ENCODE results near the gene FBXO44. TPM values are rescaled to one million over a fixed set of nuclear protein-coding genes. Genes with fewer than 3 reads are reported as not detected.
A peak's percentile ranks its signal among the peaks of the same experiment; 100 is the strongest.

FBXO44 gene
- total RNA-seq, 1 experiment from 2014 or later: 24.5 TPM

- Histone ChIP-seq H3K4me1 (ENCODE audit: insufficient read depth, low read length) (peaks cover 10% of the 10 kb centered on the region), H2BK120ac (ENCODE audit: low read depth, low read length, poor library complexity, severe bottlenecking) (no peak overlapping the region), H2AK5ac (ENCODE audit: insufficient read length, low read length) (no peak overlapping the region), H3K56ac (ENCODE audit: insufficient read length, low read depth, low read length) (no peak overlapping the region), H2BK5ac (ENCODE audit: insufficient read length, low read length) (no peak overlapping the region), H3K14ac (ENCODE audit: insufficient read depth, low read length) (no peak overlapping the region), H4K20me1 (ENCODE audit: control insufficient read depth, insufficient read depth, insufficient read length) (peaks cover 8% of the 10 kb centered on the region), H3K23me2 (ENCODE audit: insufficient read length, low read depth, low read length, poor library complexity, severe bottlenecking) (peaks cover 5% of the 10 kb centered on the region), H3K4me2 (ENCODE audit: insufficient read depth, insufficient read length, low read length) (no peak overlapping the region), H2BK20ac (ENCODE audit: low read depth, low read length, poor library complexity, severe bottlenecking) (no peak overlapping the region), H4K5ac (ENCODE audit: insufficient read length, low read depth, low read length) (peak overlapping the region; percentile 6), H3K79me2 (ENCODE audit: insufficient read depth, low read length) (no peaks in the 10 kb centered on the region; the same call in 1 of the 2 replicates), H2BK15ac (ENCODE audit: low read depth, low read length) (no peak overlapping the region), H2AFZ (ENCODE audit: low read length) (no peak overlapping the region), H3K18ac (ENCODE audit: insufficient read length, low read depth, low read length) (peak overlapping the region; percentile 12), H3K9me3 (ENCODE audit: control insufficient read depth, low read depth, low read length) (no peaks in the 10 kb centered on the region), H4K8ac (replicated peaks; ENCODE audit: insufficient read length, low read depth, low read length) (peak overlapping the region; percentile 15), H3K4ac (ENCODE audit: low read depth, low read length) (no peak overlapping the region), H3T11ph (ENCODE audit: low read length) (no peak overlapping the region), H3K23ac (ENCODE audit: insufficient read length, low read depth, low read length) (no peak overlapping the region), H3K27me3 (ENCODE audit: insufficient read depth, low read length) (no peaks in the 10 kb centered on the region), H3K9ac (ENCODE audit: extremely low read depth, insufficient read length, low read length) (no peak overlapping the region), H3K27ac (ENCODE audit: insufficient read length, low read depth, low read length) (no peak overlapping the region), H2BK12ac (ENCODE audit: insufficient read length, low read depth, low read length) (no peak overlapping the region), H4K91ac (ENCODE audit: insufficient read length, low read depth, low read length) (no peak overlapping the region), H3K79me1 (ENCODE audit: insufficient read depth, low read depth, low read length, poor library complexity, severe bottlenecking) (no peaks in the 10 kb centered on the region)
- no peak for DNase-seq
- peaks cover 0 to 4% (median 0%) of the 10 kb centered on the region in 3 experiments; a peak in 3 of 7 replicates for H3K36me3 Mint-ChIP-seq (ENCODE audit: insufficient read depth in 1 of 3, low read depth in 3 of 3)
- no peaks in the 10 kb centered on the region for H3K9me3 Mint-ChIP-seq
- no peak overlapping the region for H3K4me3 Mint-ChIP-seq
- no peak overlapping the region for H3K27ac Mint-ChIP-seq
- peaks cover 50 to 54% of the 10 kb centered on the region in 2 experiments for H3K4me1 Mint-ChIP-seq
- 100% methylated on average over 5 of the region's 15 CpGs for WGBS (ENCODE audit: extremely low coverage, insufficient read length, low lambda C conversion rate)
- no peaks in the 10 kb centered on the region for H3K27me3 Mint-ChIP-seq (ENCODE audit: low read depth)
- TF ChIP-seq CTCF (conservative IDR thresholded peaks at IDR 0.05): no peak
Observed at GRCh38 chr1:11701981-11702803, 47.5 kb downstream of the FBXO44 start.

All from H9 (cell line).